ENCODE measurements around the gene SLC13A4.
"Not testable (repeated sequence)": the region's sequence is repeated elsewhere in the genome, so short reads cannot be mapped to it uniquely, and the experiment has no call there.

The SLC13A4 gene

GRCh38 chr7:135697276-135698049, 30.5 kb downstream of the SLC13A4 start:
- no peak for DNase-seq (ENCODE audit: low read depth in 2 of 2)

GRCh38 chr7:135693558-135693957, 34.4 kb downstream of the SLC13A4 start:
- no peak for DNase-seq (ENCODE audit: low read depth in 2 of 2)

- not testable (repeated sequence) for DNase-seq (ENCODE audit: low read depth in 2 of 2)
Measured at GRCh38 chr7:135692606-135693005, 35.4 kb downstream of the SLC13A4 start.

- DNase-seq (ENCODE audit: low read depth in 2 of 2), result no peak
Measured at GRCh38 chr7:135692055-135692454, 35.9 kb downstream of the SLC13A4 start.

- DNase-seq (ENCODE audit: low read depth in 2 of 2), result no peak
Measured at GRCh38 chr7:135690566-135690965, 37.4 kb downstream of the SLC13A4 start.

- DNase-seq (ENCODE audit: low read depth in 2 of 2), result no peak
Measured at GRCh38 chr7:135687466-135687865, 40.5 kb downstream of the SLC13A4 start.

GRCh38 chr7:135685306-135686084, 42.5 kb downstream of the SLC13A4 start:
- no peak for DNase-seq (ENCODE audit: low read depth in 2 of 2)

GRCh38 chr7:135684699-135685098, 43.3 kb downstream of the SLC13A4 start:
- no peak for DNase-seq (ENCODE audit: low read depth in 2 of 2)

GRCh38 chr7:135684136-135684535, 43.9 kb downstream of the SLC13A4 start:
- no peak for DNase-seq (ENCODE audit: low read depth in 2 of 2)

- DNase-seq (ENCODE audit: low read depth in 2 of 2), result no peak
Measured at GRCh38 chr7:135683609-135684008, 44.4 kb downstream of the SLC13A4 start.

GRCh38 chr7:135682191-135682590, 45.8 kb downstream of the SLC13A4 start:
- no peak for DNase-seq (ENCODE audit: low read depth in 2 of 2)

- DNase-seq (ENCODE audit: low read depth in 2 of 2), result no peak
Measured at GRCh38 chr7:135681762-135682161, 46.2 kb downstream of the SLC13A4 start.

- peak in 1 of 2 experiments; percentile 38 for DNase-seq (ENCODE audit: low read depth in 2 of 2)
Measured at GRCh38 chr7:135678612-135679575, 49.1 kb downstream of the SLC13A4 start.

- no peak for DNase-seq (ENCODE audit: low read depth in 2 of 2)
Measured at GRCh38 chr7:135673360-135673706, 54.7 kb downstream of the SLC13A4 start.

GRCh38 chr7:135672560-135673359, 55.2 kb downstream of the SLC13A4 start:
- DNase-seq (ENCODE audit: low read depth in 2 of 2), result peak in 1 of 2 experiments; percentile 41

GRCh38 chr7:135670179-135670578, 57.8 kb downstream of the SLC13A4 start:
- DNase-seq (ENCODE audit: low read depth in 2 of 2), result no peak

- no peak for DNase-seq (ENCODE audit: low read depth in 2 of 2)
Measured at GRCh38 chr7:135669774-135670173, 58.2 kb downstream of the SLC13A4 start.

GRCh38 chr7:135668852-135669395, 59.1 kb downstream of the SLC13A4 start:
- not testable (repeated sequence) for DNase-seq (ENCODE audit: low read depth in 2 of 2)

GRCh38 chr7:135667626-135668025, 60.4 kb downstream of the SLC13A4 start:
- DNase-seq (ENCODE audit: low read depth in 2 of 2), result not testable (repeated sequence)

GRCh38 chr7:135666846-135667245, 61.1 kb downstream of the SLC13A4 start:
- no peak for DNase-seq (ENCODE audit: low read depth in 2 of 2)

GRCh38 chr7:135666156-135666555, 61.8 kb downstream of the SLC13A4 start:
- no peak for DNase-seq (ENCODE audit: low read depth in 2 of 2)
